Measurements from ENCODE around the gene SNRK.

SNRK gene

GRCh38 chr3:43388175-43388574 lies 101.8 kb downstream of the SNRK start:
- no peak for TF ChIP-seq CTCF (IDR thresholded peaks at IDR 0.05; ENCODE audit: control insufficient read depth, extremely low read depth, insufficient read depth)
- no peak for DNase-seq (ENCODE audit: low read depth)
- H3K4me3 ChIP-seq (ENCODE audit: low read depth, low read length), result no peak overlapping the region

- no peak for DNase-seq (ENCODE audit: low read depth)
- TF ChIP-seq CTCF (IDR thresholded peaks at IDR 0.05; ENCODE audit: control insufficient read depth, extremely low read depth, insufficient read depth), result no peak
- H3K4me3 ChIP-seq (ENCODE audit: low read depth, low read length), result no peak overlapping the region
These were observed 102.6 kb downstream of the SNRK start for GRCh38 chr3:43388915-43389314.

GRCh38 chr3:43389388-43390254 lies 103.3 kb downstream of the SNRK start:
- DNase-seq (ENCODE audit: low read depth), result no peak
- TF ChIP-seq CTCF (IDR thresholded peaks at IDR 0.05; ENCODE audit: control insufficient read depth, extremely low read depth, insufficient read depth), result no peak
- H3K4me3 ChIP-seq (ENCODE audit: low read depth, low read length), result no peak overlapping the region

- no peak for DNase-seq (ENCODE audit: low read depth)
- no peak overlapping the region for H3K4me3 ChIP-seq (ENCODE audit: low read depth, low read length)
These were observed 103.9 kb downstream of the SNRK start for GRCh38 chr3:43390255-43390588.

GRCh38 chr3:43391621-43392020 lies 105.3 kb downstream of the SNRK start:
- DNase-seq (ENCODE audit: low read depth), result no peak
- TF ChIP-seq CTCF (IDR thresholded peaks at IDR 0.05; ENCODE audit: control insufficient read depth, extremely low read depth, insufficient read depth), result no peak
- H3K4me3 ChIP-seq (ENCODE audit: low read depth, low read length), result no peak overlapping the region

More at GRCh38 chr3:43390255-43390588, 103.9 kb downstream of the SNRK start:
- TF ChIP-seq CTCF (IDR thresholded peaks at IDR 0.05; ENCODE audit: control insufficient read depth, extremely low read depth, insufficient read depth), result no peak

- no peak overlapping the region for H3K4me3 ChIP-seq (ENCODE audit: low read depth, low read length)
- no peak for TF ChIP-seq CTCF (IDR thresholded peaks at IDR 0.05; ENCODE audit: control insufficient read depth, extremely low read depth, insufficient read depth)
- DNase-seq (ENCODE audit: low read depth), result no peak
These were observed 107.8 kb downstream of the SNRK start for GRCh38 chr3:43394041-43394554.
